ENCODE measurements around the gene ENTHD1. TPM values are rescaled to one million over a fixed set of nuclear protein-coding genes. Genes with fewer than 3 reads are reported as not detected.

ENTHD1 gene
- total RNA-seq, 4 donors from 2014 or later = 0.14 TPM; not detected in 3

GRCh38 chr22:39714321-39714720, 179.2 kb downstream of the ENTHD1 start:
- Histone ChIP-seq H3K4me1 (no peaks in the 10 kb centered on the region), H3K36me3 (no peaks in the 10 kb centered on the region), H3K27ac (no peak overlapping the region), H3K27me3 (no peaks in the 10 kb centered on the region), H3K9me3 (no peaks in the 10 kb centered on the region), H3K4me3 (no peak overlapping the region)
- no peak for DNase-seq
- intact Hi-C loops (cut with DNase I; ENCODE audit: low total_unique reads) = no loop called here
- TF ChIP-seq, protein P1, sequence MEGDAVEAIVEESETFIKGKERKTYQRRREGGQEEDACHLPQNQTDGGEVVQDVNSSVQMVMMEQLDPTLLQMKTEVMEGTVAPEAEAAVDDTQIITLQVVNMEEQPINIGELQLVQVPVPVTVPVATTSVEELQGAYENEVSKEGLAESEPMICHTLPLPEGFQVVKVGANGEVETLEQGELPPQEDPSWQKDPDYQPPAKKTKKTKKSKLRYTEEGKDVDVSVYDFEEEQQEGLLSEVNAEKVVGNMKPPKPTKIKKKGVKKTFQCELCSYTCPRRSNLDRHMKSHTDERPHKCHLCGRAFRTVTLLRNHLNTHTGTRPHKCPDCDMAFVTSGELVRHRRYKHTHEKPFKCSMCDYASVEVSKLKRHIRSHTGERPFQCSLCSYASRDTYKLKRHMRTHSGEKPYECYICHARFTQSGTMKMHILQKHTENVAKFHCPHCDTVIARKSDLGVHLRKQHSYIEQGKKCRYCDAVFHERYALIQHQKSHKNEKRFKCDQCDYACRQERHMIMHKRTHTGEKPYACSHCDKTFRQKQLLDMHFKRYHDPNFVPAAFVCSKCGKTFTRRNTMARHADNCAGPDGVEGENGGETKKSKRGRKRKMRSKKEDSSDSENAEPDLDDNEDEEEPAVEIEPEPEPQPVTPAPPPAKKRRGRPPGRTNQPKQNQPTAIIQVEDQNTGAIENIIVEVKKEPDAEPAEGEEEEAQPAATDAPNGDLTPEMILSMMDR (IDR thresholded peaks at IDR 0.05) = no peak
- TF ChIP-seq POLR2A (IDR thresholded peaks at IDR 0.05) = no peak

DNA sequence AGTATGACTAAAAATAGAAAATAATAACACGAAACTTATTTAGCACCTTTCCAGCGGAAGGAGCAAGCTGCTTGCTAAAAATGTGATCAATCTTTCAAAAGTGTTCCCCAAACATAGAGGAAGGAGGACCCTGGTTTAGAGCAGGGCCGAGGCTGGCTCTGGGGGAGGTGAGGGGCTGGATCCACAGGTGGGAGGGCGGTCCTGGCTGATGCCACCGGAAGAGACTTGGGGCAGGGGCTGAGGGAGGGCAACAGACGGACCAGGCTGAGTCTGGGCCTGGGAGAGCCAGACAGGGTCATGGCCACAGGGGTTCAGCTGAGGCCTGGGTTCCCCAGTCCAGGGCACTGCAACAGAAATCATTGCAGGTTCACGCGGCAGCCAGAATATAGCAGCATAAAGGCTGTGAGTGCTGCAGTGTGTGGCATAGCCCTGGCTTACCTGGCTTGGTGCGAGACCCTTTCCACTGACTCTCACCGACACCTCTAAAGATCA, 179.7 kb downstream of the ENTHD1 start:
- TF ChIP-seq POLR2A (IDR thresholded peaks at IDR 0.05) = no peak
- TF ChIP-seq, protein P1 (IDR thresholded peaks at IDR 0.05) = no peak
- no peak for DNase-seq
- H3K4me3 ChIP-seq = no peak overlapping the region
- H3K36me3 ChIP-seq = no peaks in the 10 kb centered on the region
- H3K27me3 ChIP-seq = no peaks in the 10 kb centered on the region
- intact Hi-C loops (cut with DNase I; ENCODE audit: low total_unique reads) = no loop called here
- no peaks in the 10 kb centered on the region for H3K9me3 ChIP-seq
- no peaks in the 10 kb centered on the region for H3K4me1 ChIP-seq
- no peak overlapping the region for H3K27ac ChIP-seq

DNA sequence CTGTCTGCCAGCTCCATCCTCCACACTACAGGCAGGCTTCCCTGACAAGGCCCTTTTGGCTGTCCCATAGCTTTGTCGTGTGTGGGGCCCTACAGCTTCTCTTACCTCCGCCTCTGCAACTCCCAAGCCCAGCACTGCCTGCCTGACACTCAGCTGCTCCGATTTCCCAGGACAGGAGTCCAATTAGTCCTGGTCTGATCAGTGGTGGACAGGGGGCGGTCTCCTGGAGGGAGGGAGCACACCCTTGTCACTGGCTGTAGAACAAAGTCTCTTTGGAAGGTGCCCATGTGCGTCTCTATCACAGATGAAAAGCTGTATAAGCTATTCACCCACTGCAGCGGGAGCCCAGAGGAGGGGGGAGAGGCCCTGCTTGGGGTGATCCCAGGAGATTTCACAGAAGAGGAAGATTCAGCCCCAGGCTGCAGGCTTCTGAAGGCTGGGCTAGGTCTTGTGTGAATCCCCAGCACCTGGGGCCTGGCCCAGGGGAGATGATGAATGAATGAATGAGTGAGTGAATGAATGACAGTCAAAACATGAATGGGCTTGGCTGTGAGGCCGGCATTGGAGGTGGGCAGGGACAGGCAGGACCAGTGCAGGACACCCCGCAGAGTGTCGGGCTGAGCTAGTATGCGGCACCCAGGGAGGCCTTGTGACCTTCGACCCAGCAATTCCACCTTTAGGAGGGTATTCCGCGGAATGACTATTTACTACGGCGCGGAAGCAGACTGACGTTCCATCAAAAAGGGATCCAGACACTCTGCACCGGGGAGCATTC, 180.6 kb downstream of the ENTHD1 start:
- no peak overlapping the region for H3K27ac ChIP-seq
- DNase-seq = no peak
- no peaks in the 10 kb centered on the region for H3K27me3 ChIP-seq
- TF ChIP-seq POLR2A (IDR thresholded peaks at IDR 0.05) = no peak
- TF ChIP-seq, protein P1 (IDR thresholded peaks at IDR 0.05) = no peak
- H3K9me3 ChIP-seq = no peaks in the 10 kb centered on the region
- intact Hi-C loops (cut with DNase I; ENCODE audit: low total_unique reads) = no loop called here
- H3K36me3 ChIP-seq = no peaks in the 10 kb centered on the region
- H3K4me3 ChIP-seq = no peak overlapping the region
- H3K4me1 ChIP-seq = no peaks in the 10 kb centered on the region

DNA sequence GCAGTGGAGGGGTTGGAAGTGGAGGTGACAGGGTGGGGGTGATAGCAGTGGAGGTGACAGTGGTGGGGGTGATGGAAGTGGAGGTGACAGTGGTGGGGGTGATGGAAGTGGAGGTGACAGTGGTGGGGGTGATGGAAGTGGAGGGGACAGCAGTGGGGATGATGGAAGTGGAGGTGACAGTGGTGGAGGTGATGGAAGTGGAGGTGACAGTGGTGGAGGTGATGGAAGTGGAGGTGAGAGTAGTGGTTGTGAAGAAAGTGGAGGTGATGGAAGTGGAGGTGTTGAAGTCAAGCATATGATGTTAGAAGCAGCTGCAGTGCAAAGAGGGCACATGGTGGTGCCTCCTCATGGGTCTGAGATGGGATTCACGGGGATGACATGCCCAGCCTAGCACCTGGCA, 181.5 kb downstream of the ENTHD1 start:
- no peaks in the 10 kb centered on the region for H3K4me1 ChIP-seq
- no peak for TF ChIP-seq POLR2A (IDR thresholded peaks at IDR 0.05)
- TF ChIP-seq, protein P1 (IDR thresholded peaks at IDR 0.05) = no peak
- H3K27me3 ChIP-seq = no peaks in the 10 kb centered on the region
- no peak overlapping the region for H3K27ac ChIP-seq
- no peak for DNase-seq
- no peaks in the 10 kb centered on the region for H3K9me3 ChIP-seq
- intact Hi-C loops (cut with DNase I; ENCODE audit: low total_unique reads) = no loop called here
- H3K4me3 ChIP-seq = no peak overlapping the region
- H3K36me3 ChIP-seq = no peaks in the 10 kb centered on the region

GRCh38 chr22:39710380-39711150, 183.0 kb downstream of the ENTHD1 start:
- Histone ChIP-seq H3K27me3 (no peaks in the 10 kb centered on the region), H3K9me3 (no peaks in the 10 kb centered on the region), H3K27ac (no peak overlapping the region), H3K4me3 (no peak overlapping the region), H3K36me3 (no peaks in the 10 kb centered on the region), H3K4me1 (no peaks in the 10 kb centered on the region)
- intact Hi-C loops (cut with DNase I; ENCODE audit: low total_unique reads) = no loop called here
- DNase-seq = no peak
- TF ChIP-seq POLR2A (IDR thresholded peaks at IDR 0.05) = no peak
- TF ChIP-seq, protein P1 (IDR thresholded peaks at IDR 0.05) = no peak

Data from uterus (tissue), 4 donors.